Liver (tissue), 2 donors: ENCODE results near the gene AVL9.

Experiments
- EGR1 ChIP-seq, 2 donors: IDR thresholded peaks; 2 replicates each; pipeline ENCODE4 v1.6.1; 2016 to 2018; ENCODE audit warnings: antibody characterized with exemption in 2 of 2, low read depth in 2 of 2
- TF ChIP-seq, protein P1 (sequence below): IDR thresholded peaks from 2 replicates; pipeline ENCODE4 v1.6.1; 2016; ENCODE audit warnings: antibody characterized with exemption
- donor health status: healthy.

DNA sequence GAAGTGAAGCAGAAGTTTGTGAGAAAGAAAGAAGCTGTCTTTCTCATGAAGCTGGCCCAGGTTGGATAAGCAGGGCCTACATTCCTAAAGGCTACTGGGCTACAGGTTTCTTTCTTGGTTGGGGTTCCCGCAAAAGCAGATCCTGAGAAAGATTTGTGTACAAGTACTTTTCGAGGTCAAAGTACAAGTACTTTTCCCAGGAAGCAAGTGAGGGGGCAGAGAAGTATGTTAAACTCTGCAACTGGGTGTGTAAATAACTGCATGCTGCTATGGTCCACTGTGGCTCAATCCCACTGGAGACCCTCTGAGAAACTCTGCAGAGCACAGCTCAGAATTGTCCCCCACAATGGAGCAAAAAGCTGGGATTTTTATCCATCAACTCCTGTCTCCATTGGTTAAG, 33.8 kb upstream of the AVL9 start:
- TF ChIP-seq, protein P1, sequence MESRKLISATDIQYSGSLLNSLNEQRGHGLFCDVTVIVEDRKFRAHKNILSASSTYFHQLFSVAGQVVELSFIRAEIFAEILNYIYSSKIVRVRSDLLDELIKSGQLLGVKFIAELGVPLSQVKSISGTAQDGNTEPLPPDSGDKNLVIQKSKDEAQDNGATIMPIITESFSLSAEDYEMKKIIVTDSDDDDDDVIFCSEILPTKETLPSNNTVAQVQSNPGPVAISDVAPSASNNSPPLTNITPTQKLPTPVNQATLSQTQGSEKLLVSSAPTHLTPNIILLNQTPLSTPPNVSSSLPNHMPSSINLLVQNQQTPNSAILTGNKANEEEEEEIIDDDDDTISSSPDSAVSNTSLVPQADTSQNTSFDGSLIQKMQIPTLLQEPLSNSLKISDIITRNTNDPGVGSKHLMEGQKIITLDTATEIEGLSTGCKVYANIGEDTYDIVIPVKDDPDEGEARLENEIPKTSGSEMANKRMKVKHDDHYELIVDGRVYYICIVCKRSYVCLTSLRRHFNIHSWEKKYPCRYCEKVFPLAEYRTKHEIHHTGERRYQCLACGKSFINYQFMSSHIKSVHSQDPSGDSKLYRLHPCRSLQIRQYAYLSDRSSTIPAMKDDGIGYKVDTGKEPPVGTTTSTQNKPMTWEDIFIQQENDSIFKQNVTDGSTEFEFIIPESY, result no peak
- TF ChIP-seq EGR1 (IDR thresholded peaks at IDR 0.05; ENCODE audit: low read depth in 2 of 2), result no peak
